PFSK-1 (cell line): Measurements from ENCODE around the gene SPTBN1.

Experiments used
- FOXP2 ChIP-seq: optimal IDR thresholded peaks from 2 replicates; pipeline ENCODE3; 2011; ENCODE audit warnings: borderline replicate concordance, control low read depth, inconsistent platforms; ENCODE audit not compliant: insufficient read depth; ENCODE audit errors: extremely low read length, extremely low read depth
- POLR2AphosphoS5 ChIP-seq: IDR thresholded peaks from 2 replicates; pipeline ENCODE4 v1.6.1; 2012; ENCODE audit warnings: low read depth, mild to moderate bottlenecking, control low read depth, low read length, moderate library complexity
- SIN3A ChIP-seq: IDR thresholded peaks from 2 replicates; pipeline ENCODE4 v1.6.1; 2012; ENCODE audit warnings: mild to moderate bottlenecking, low read length, moderate library complexity, borderline replicate concordance; ENCODE audit not compliant: insufficient read depth
- TAF1 ChIP-seq: IDR thresholded peaks from 2 replicates; pipeline ENCODE4 v1.6.1; 2012; ENCODE audit warnings: low read length, control low read depth, borderline replicate concordance; ENCODE audit not compliant: insufficient read depth
- TF ChIP-seq, protein P1 (sequence below), 2 experiments: IDR thresholded peaks; 2 replicates each; pipeline versions ENCODE4 v1.6.1 to v1.8.0; 2011 to 2012; ENCODE audit warnings: low read depth in 2 of 2, low read length in 2 of 2, control low read depth in 1 of 2, inconsistent platforms in 1 of 2, mild to moderate bottlenecking in 1 of 2, moderate library complexity in 1 of 2; ENCODE audit not compliant: insufficient read depth in 1 of 2

The SPTBN1 gene

DNA sequence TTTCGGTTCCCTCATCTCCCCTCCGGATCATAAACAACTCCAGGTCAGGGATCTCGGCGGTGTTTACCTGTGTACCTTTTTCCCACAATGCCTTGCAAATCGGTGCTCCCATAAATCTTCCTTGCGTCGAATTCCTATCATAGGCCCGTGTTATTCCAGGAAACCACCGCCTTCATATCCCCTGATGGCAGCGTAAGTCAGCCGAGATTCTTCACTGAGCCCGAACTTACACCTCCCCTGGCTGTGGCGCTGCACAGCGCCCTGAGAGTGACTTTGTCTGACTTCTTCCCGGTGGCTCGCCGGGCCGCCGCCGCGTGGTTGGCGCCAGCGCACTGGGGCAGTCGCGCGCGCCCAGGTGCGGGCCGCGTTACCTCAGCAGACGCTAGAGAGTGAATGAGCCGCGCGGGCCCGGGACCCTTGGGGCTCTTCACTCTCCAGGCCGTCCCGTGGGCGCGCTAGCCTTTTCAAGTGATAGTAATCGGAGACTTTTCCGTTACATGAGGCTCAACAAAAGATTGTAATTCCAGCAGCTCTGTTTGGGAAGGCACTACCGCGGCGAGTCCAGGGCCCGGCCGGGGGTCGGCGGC, 101.6 kb downstream of the SPTBN1 start:
- TF ChIP-seq, protein P1, sequence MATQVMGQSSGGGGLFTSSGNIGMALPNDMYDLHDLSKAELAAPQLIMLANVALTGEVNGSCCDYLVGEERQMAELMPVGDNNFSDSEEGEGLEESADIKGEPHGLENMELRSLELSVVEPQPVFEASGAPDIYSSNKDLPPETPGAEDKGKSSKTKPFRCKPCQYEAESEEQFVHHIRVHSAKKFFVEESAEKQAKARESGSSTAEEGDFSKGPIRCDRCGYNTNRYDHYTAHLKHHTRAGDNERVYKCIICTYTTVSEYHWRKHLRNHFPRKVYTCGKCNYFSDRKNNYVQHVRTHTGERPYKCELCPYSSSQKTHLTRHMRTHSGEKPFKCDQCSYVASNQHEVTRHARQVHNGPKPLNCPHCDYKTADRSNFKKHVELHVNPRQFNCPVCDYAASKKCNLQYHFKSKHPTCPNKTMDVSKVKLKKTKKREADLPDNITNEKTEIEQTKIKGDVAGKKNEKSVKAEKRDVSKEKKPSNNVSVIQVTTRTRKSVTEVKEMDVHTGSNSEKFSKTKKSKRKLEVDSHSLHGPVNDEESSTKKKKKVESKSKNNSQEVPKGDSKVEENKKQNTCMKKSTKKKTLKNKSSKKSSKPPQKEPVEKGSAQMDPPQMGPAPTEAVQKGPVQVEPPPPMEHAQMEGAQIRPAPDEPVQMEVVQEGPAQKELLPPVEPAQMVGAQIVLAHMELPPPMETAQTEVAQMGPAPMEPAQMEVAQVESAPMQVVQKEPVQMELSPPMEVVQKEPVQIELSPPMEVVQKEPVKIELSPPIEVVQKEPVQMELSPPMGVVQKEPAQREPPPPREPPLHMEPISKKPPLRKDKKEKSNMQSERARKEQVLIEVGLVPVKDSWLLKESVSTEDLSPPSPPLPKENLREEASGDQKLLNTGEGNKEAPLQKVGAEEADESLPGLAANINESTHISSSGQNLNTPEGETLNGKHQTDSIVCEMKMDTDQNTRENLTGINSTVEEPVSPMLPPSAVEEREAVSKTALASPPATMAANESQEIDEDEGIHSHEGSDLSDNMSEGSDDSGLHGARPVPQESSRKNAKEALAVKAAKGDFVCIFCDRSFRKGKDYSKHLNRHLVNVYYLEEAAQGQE (IDR thresholded peaks at IDR 0.05; ENCODE audit: insufficient read depth in 1 of 2, low read depth in 2 of 2, low read length in 2 of 2): no peak
- TF ChIP-seq POLR2AphosphoS5 (no peak), SIN3A (no peak), TAF1 (no peak), FOXP2 (no peak)

GRCh38 chr2:54558188-54559005, 102.3 kb downstream of the SPTBN1 start:
- TF ChIP-seq SIN3A: no peak
- TF ChIP-seq, protein P1 (IDR thresholded peaks at IDR 0.05; ENCODE audit: insufficient read depth in 1 of 2, low read depth in 2 of 2, low read length in 2 of 2): no peak
- TF ChIP-seq POLR2AphosphoS5: no peak
- TF ChIP-seq FOXP2: no peak
- no peak for TF ChIP-seq TAF1

GRCh38 chr2:54559006-54559445, 102.9 kb downstream of the SPTBN1 start:
- TF ChIP-seq, protein P1 (IDR thresholded peaks at IDR 0.05; ENCODE audit: insufficient read depth in 1 of 2, low read depth in 2 of 2, low read length in 2 of 2): no peak
- TF ChIP-seq POLR2AphosphoS5: no peak
- no peak for TF ChIP-seq SIN3A
- TF ChIP-seq FOXP2: no peak
- TF ChIP-seq TAF1: no peak

- TF ChIP-seq, protein P1 (IDR thresholded peaks at IDR 0.05; ENCODE audit: insufficient read depth in 1 of 2, low read depth in 2 of 2, low read length in 2 of 2): peak in 1 of 2 experiments; percentile 75; a peak in 2 of 4 replicates
- peak; percentile 51; the same call in 1 of the 2 replicates for TF ChIP-seq TAF1
- peak; percentile 95; the same call in 1 of the 2 replicates for TF ChIP-seq SIN3A
- TF ChIP-seq FOXP2: no peak
- TF ChIP-seq POLR2AphosphoS5: peak; percentile 67
These were observed 103.5 kb downstream of the SPTBN1 start for GRCh38 chr2:54559593-54560145.
